GM12873 (cell line): ENCODE results near the gene CXCL1.

ENCODE experiments used
- TF ChIP-seq, protein P1 (sequence below): IDR thresholded peaks from 2 replicates; pipeline ENCODE4 v1.5.1; 2012; ENCODE audit warnings: low read depth, mild to moderate bottlenecking, moderate library complexity, low read length, control low read depth; ENCODE audit not compliant: insufficient read depth; ENCODE audit errors: missing control alignments

CXCL1 gene

DNA sequence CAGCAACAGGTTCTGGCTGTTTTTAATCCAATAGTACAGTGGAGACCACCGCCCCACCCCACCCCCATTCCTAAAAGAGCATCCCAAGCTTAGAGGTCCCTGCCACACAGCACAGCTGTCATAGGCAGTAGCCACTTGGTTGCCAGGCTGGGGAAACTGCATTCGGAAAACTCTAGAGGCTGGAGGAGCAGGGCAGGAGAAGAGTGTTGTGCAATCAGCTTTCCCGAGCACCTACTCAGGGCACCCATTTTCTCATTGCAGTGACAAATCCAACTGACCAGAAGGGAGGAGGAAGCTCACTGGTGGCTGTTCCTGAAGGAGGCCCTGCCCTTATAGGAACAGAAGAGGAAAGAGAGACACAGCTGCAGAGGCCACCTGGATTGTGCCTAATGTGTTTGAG lies 1.1 kb downstream of the CXCL1 start:
- TF ChIP-seq, protein P1, sequence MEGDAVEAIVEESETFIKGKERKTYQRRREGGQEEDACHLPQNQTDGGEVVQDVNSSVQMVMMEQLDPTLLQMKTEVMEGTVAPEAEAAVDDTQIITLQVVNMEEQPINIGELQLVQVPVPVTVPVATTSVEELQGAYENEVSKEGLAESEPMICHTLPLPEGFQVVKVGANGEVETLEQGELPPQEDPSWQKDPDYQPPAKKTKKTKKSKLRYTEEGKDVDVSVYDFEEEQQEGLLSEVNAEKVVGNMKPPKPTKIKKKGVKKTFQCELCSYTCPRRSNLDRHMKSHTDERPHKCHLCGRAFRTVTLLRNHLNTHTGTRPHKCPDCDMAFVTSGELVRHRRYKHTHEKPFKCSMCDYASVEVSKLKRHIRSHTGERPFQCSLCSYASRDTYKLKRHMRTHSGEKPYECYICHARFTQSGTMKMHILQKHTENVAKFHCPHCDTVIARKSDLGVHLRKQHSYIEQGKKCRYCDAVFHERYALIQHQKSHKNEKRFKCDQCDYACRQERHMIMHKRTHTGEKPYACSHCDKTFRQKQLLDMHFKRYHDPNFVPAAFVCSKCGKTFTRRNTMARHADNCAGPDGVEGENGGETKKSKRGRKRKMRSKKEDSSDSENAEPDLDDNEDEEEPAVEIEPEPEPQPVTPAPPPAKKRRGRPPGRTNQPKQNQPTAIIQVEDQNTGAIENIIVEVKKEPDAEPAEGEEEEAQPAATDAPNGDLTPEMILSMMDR = no peak

DNA sequence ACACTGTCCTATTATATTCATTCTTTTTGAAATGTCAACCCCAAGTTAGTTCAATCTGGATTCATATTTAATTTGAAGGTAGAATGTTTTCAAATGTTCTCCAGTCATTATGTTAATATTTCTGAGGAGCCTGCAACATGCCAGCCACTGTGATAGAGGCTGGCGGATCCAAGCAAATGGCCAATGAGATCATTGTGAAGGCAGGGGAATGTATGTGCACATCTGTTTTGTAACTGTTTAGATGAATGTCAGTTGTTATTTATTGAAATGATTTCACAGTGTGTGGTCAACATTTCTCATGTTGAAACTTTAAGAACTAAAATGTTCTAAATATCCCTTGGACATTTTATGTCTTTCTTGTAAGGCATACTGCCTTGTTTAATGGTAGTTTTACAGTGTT lies 1.6 kb downstream of the CXCL1 start:
- TF ChIP-seq, protein P1 = no peak

DNA sequence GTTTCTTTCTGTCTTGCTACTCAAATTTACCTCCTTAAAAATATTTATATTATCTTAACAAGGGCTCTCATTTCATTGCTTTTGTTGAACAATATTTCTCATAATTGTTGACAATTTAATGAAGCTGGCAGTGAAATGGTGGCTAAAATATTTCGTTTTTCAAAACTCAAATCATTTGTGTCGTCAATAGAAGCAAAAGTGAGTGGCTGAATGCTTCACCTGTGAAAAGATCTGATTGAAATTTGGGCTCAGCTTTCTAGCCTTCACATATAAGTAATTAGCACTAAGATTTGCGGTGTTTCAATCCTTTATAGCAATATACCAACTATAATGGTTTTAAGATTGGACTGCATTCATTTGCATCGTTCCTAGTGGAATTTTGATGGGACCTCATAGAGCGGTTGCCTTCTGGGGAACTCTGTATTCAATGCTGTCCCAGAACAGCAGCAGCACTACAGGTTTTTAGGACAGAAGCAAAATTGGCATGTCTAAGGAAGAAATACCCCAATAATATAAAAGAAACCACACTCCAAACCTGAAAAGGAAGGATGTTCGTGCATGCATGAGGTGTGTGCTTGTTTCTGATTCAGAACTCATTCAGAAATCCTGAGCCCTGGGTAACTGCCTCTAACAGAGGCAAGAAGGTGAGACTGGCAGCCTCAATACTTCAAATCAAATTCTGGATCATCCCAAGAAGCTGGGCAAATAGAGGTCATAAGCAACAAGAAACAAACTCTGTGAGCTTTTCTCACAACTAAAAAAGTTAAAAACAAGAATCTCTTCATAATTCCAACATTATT lies 2.5 kb downstream of the CXCL1 start:
- TF ChIP-seq, protein P1 = no peak

DNA sequence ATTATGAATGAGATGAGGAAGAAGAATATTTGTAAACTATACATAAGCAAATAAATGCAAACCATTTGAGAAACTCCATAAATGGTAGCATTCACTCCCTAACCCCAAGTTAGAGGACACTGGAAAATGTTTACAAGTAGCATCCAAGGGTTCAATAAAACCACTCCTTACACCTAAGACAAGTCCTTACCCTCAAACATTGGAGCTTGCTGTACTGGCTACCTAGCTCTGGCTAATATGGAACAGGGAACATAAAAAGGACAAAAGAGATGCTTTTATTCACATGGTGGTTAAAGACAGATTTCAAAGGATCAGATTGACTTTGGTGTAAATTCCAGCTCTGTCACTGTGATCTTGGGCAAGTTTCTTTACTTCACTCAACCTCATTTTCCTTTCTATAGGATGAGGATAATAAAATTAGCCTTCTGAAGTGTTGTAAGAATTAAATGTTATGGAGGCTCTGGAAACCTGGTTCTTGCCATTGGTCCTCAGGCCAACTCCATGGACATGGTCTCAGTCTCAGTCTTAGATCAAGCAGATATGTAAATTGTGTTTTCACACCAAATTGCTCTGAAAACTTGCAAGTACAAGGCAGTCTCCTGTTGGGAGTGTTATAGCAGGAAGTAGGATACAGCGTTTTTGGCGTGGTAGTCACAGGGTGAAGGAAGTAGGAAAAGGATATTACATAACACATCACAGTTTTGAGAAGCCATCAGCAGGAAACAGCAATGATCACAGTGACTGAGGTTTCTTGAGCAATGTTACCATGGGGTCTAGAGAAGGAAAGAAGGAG lies 3.3 kb downstream of the CXCL1 start:
- TF ChIP-seq, protein P1 = no peak

DNA sequence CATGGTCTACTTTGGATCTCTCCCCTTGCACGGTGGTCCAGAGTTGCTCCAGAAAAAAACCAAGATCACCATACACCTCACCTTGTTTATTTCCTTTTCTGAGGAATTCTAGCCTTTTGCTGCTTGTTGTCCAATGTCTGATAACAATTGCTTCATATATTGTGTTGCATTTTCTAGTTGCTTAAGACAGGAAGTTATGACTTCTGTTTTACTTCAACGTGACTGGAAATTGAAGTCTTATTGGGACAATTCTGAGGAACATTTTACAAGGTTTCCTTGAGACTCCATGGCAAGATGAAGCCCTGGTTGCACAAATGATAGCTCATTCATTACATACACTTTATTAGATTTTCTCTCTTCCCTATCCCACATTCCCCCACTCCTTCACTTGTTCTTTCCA lies 5.2 kb downstream of the CXCL1 start:
- TF ChIP-seq, protein P1 = no peak

DNA sequence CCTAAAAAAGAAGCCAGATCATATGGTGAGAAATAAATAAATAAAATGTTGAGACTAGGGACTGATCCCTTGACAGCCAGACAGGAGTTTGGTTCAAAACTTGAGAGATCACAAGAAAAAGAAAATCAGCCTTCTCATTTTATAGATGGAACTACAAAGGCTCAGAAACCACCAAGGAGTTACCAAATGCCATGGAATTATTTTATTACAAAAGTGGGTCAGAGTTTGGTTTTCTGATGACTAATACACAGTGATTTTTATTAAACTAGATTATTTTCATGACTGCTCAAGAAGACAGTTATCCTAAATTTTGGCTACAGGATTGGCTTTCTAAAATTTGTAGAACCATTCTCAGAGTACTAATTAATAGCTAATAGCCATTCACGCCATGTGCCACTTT lies 6.2 kb downstream of the CXCL1 start:
- TF ChIP-seq, protein P1 = no peak

DNA sequence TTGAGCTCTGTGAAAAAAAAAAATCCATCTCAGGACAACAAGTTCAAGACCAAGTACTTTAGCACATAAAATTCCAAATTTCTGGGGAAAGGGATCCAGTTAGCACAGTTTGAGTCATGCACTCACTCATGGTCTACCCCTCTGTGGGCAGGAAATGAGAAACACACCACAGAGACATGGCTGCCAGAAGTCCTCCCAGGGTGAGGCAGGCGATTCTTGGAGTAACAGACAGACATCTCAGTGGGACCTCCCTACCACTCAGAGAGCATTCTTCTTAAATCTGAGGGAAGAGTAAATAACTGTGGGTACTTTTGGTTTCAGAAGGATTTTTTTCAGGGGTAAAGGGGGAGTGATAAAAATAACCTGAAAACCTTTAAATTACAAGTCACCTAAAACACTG lies 14.1 kb downstream of the CXCL1 start:
- TF ChIP-seq, protein P1 = no peak
